Ovary (tissue), 9 donors: ENCODE measurements around the gene DUOX1. TPM values are rescaled to one million over a fixed set of nuclear protein-coding genes. Genes with fewer than 3 reads are reported as not detected.

Experiments
- DNase-seq, 5 donors: peaks; one replicate each; pipeline ENCODE4 v3.0.0-alpha.2; 2019 to 2020
- H3K27ac ChIP-seq, 2 donors: fragments of 200-600 bp; one replicate each; pipeline versions ENCODE4 v1.5.1 to v1.8.0; 2019 to 2022
- H3K27me3 ChIP-seq: fragments of 200-600 bp; one replicate; pipeline ENCODE4 v1.8.0; 2022
- H3K36me3 ChIP-seq: fragments of 200-600 bp; sonication (generic); one replicate; pipeline ENCODE4 v1.5.1; 2019
- H3K4me1 ChIP-seq: one replicate; pipeline ENCODE4 v1.8.1; 2013; ENCODE audit warnings: mild to moderate bottlenecking, moderate library complexity; ENCODE audit not compliant: insufficient read depth
- H3K4me3 ChIP-seq: fragments of 200-600 bp; sonication (generic); one replicate; pipeline ENCODE4 v1.5.1; 2017
- H3K9me3 ChIP-seq, 2 donors: fragments of 200-600 bp in 1 of 2; sonication (generic) in 1 of 2; one replicate each; pipeline versions ENCODE4 v1.5.1 to v1.8.1; 2013 to 2019; ENCODE audit warnings: mild to moderate bottlenecking in 1 of 2, moderate library complexity in 1 of 2
- EP300 ChIP-seq: sonication (generic); formaldehyde crosslinking; IDR thresholded peaks from one replicate; pipeline ENCODE4 v1.6.1; 2017; ENCODE audit warnings: antibody characterized with exemption
- POLR2A ChIP-seq: fragments of 450-650 bp; IDR thresholded peaks from one replicate; pipeline ENCODE4 v1.6.1; 2017; ENCODE audit warnings: antibody characterized with exemption, mild to moderate bottlenecking, moderate library complexity
- WGBS, 3 donors: extraction: QIAGEN DNeasy Blood & Tissue Kit in 1 of 3; methylation state at CpG; one replicate each; pipeline versions ENCODE4 v1.1.5 to v1.1.7; 2013 to 2017; 5-methylcytosine and 5-hydroxymethylcytosine counted together
- intact Hi-C, 4 donors: fragments of 100-400 bp; cut with DNase I; formaldehyde crosslinking; loops; one replicate each; pipeline versions ENCODE4 v1.11.0 to v1.15.1; 2022 to 2023
- polyA plus RNA-seq, 2 donors: library from polyadenylated mRNA; stranded (reverse); fragments of 200-250 nt in 1 of 2; fragments of 350-450 nt in 1 of 2; fragmentation: Illumina TruSeq in 1 of 2; extraction: RNeasy Lipid Tissue Mini Kit (QIAGEN cat#74804) in 1 of 2; gene quantifications; one replicate each; pipeline ENCODE4 v1.2.3, GENCODE V29; 2013 to 2014
- total RNA-seq, 7 donors: library from RNA; depleted of rRNA in 2 of 7; stranded (reverse); fragments of >200 nt in 2 of 7; fragmentation: NEBNext Ultra II Directional in 3 of 7; extraction: Animal tissue kit (Norgen Biotek cat#: 25700) in 3 of 7; gene quantifications; one replicate each; pipeline versions ENCODE4 v1.1.0 to v1.2.4, GENCODE V29; 2016 to 2023
- TF ChIP-seq, protein P1 (sequence below), 3 donors: fragments of 450-650 bp in 2 of 3; fragments of 200-600 bp in 1 of 3; IDR thresholded peaks; one replicate each; pipeline versions ENCODE4 v1.5.1 to v1.8.0; 2016 to 2022; ENCODE audit warnings: antibody characterized with exemption in 3 of 3, mild to moderate bottlenecking in 1 of 3
- donor health status: DM: no; HTN: no; CAD: no; lungs with moderate emphysema.
- donor health status: DM: no; HTN: no; CAD: no.
- donor health status: Bipolar disorder and iron deficiency.
- donor health status: DM: yes; HTN: yes; CAD: no.
- donor health status: DM: no; HTN: no; CAD: no.
- donor health status: DM: yes; HTN: yes; CAD: no.

Gene DUOX1
- total and polyA plus RNA-seq, 9 donors: 0.23 to 9.2 (median 1.4) TPM

DNA sequence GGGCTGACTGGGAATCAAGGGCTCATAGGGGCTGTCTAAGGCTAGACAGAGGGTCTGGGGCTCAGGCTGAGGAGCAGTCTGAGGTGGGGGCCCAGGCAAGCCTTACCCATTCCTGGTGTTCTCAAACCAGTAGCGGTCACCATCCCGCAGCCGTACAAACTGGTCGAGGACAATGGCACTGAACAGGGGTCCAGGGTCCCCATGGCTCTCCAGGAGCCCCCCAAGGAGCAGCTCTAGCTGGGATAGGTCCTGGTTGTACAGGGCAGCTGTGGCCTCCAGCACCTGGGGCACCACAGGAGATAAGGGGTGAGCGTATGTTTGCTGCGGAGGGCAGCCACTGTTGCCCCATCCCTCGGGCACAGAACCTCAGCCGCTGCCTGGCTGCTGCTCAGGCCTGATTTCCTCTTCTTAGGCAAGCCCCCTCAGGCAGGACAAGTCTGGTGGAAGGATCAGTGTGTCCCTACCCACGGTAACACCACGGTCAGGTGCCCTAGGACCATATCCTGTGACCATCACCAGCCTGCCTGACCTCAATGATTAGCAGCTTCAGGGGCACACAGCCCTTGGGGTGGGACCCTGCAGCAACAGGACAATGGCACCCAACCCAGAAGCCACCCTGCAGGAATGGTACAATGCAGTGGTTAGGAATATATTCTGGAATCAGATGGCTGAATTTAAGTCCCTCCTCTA lies 21.7 kb upstream of the DUOX1 start:
- Histone ChIP-seq H3K27ac (no peak overlapping the region), H3K4me1 (no peaks in the 10 kb centered on the region), H3K4me3 (no peak overlapping the region), H3K27me3 (no peaks in the 10 kb centered on the region), H3K36me3 (no peaks in the 10 kb centered on the region), H3K9me3 (no peaks in the 10 kb centered on the region)
- no peak for TF ChIP-seq EP300
- no peak for TF ChIP-seq POLR2A
- 89 to 93% (median 90%) methylated on average over 10 of the region's 10 CpGs for WGBS, 3 donors
- intact Hi-C loops: no loop called here
- no peak for DNase-seq

DNA sequence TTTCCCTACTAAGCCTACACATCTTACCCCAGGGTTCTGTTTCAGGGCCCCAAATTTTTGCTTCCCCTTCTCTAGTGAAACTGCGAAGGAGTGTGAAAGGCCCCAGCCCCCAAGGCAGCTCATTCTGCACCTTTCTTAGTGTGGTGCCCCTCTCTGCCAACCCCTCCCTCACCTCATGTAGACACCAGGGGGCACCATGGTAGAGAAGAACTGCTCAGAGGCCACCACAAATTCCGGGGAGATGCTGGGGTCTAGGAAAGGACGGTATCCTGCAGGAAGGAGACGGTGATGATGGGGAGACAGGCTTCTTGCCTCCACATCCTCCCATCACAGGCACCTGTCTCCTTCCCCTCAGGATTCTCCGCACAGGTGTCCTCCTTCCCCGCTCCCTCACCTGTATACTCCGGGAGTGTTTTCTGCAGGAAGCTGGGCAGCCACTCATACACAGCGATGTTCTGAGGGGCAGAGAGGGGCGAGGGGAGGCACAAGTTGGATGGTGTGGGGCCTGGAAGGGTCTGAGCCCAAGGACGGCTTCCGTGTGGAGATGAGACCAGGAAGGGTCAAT lies 19.5 kb upstream of the DUOX1 start:
- Histone ChIP-seq H3K4me1 (peaks cover 2% of the 10 kb centered on the region), H3K4me3 (no peak overlapping the region), H3K9me3 (no peaks in the 10 kb centered on the region), H3K27ac (no peak overlapping the region), H3K27me3 (no peaks in the 10 kb centered on the region), H3K36me3 (no peaks in the 10 kb centered on the region)
- DNase-seq: no peak
- WGBS, 3 donors: 35 to 41% (median 39%) methylated on average over 11 of the region's 11 CpGs
- intact Hi-C loops: no loop called here
- TF ChIP-seq EP300 (no peak), POLR2A (no peak)
- TF ChIP-seq, protein P1, sequence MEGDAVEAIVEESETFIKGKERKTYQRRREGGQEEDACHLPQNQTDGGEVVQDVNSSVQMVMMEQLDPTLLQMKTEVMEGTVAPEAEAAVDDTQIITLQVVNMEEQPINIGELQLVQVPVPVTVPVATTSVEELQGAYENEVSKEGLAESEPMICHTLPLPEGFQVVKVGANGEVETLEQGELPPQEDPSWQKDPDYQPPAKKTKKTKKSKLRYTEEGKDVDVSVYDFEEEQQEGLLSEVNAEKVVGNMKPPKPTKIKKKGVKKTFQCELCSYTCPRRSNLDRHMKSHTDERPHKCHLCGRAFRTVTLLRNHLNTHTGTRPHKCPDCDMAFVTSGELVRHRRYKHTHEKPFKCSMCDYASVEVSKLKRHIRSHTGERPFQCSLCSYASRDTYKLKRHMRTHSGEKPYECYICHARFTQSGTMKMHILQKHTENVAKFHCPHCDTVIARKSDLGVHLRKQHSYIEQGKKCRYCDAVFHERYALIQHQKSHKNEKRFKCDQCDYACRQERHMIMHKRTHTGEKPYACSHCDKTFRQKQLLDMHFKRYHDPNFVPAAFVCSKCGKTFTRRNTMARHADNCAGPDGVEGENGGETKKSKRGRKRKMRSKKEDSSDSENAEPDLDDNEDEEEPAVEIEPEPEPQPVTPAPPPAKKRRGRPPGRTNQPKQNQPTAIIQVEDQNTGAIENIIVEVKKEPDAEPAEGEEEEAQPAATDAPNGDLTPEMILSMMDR (IDR thresholded peaks at IDR 0.05): no peak

DNA sequence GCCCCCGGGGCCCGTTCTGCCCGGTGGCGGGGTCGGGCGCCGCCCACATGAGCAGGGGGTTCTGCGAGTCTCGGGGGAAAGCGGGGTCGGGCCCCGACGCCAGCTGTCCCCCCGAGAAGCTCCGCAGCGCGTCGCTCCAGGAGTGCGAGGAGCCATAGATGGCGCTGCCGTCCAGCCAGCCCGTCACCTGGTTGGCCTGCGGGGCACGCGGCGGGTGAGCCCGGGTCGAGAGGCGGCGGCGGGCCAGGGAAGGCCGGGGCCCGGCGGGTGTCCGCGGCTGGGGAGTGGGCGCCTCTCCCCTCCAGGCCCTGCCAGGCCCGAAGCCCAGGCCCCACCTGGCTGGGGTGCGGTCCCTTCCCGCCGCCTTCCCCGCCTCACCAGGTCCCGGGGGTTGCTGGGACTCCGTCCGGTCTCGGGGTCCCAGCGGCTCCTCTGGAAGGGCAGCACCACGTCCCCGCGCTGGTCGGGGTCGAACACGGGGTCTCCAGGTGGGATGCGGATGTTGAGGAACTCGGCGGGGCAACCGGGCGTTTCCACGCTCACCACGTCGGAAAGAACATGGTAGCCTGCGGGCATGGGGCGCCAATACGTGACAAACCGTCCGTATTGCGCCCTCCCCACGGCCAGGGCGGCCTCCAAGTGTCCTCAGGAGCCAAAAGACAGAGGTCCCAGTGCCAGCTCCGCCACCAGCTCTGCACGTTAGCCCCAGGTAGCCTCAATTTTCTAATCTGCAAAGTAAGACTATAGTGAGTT lies 18.2 kb upstream of the DUOX1 start:
- Histone ChIP-seq H3K36me3 (no peaks in the 10 kb centered on the region), H3K27me3 (no peaks in the 10 kb centered on the region), H3K4me3 (no peak overlapping the region), H3K27ac (no peak overlapping the region), H3K9me3 (no peaks in the 10 kb centered on the region), H3K4me1 (peaks cover 2% of the 10 kb centered on the region)
- no peak for DNase-seq
- intact Hi-C loops: no loop called here
- TF ChIP-seq, protein P1 (IDR thresholded peaks at IDR 0.05): no peak
- TF ChIP-seq EP300 (no peak), POLR2A (no peak)
- 4 to 19% (median 4%) methylated on average over 39 to 67 of the region's 71 CpGs for WGBS, 3 donors

DNA sequence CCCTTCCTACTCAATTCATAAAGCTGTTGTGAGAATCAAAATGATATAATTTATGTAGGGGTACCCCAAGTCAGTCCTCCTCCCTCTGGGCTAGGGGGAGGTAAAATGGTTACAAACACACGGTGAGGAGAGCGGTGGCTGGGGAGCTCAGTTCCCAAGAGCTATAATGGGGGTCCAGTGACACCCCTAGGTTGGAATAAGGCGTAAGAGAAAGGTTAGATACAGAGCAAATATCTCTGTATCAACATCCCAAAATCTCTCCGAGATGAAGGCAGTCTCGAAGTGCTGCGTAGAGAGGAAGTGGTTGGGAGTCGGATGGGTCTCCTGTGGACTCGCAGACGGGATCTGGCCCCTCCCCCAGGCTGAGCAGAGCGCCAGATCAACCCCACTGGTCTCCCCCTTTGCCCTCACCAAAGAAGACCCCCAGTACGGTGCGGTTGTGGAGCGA lies 17.6 kb upstream of the DUOX1 start:
- Histone ChIP-seq H3K27ac (no peak overlapping the region), H3K9me3 (no peaks in the 10 kb centered on the region), H3K4me3 (no peak overlapping the region), H3K4me1 (peaks cover 2% of the 10 kb centered on the region), H3K27me3 (no peaks in the 10 kb centered on the region), H3K36me3 (no peaks in the 10 kb centered on the region)
- WGBS, 3 donors: 5 to 7% (median 6%) methylated on average over 13 of the region's 13 CpGs
- DNase-seq: no peak
- intact Hi-C loops: no loop called here
- TF ChIP-seq POLR2A (no peak), EP300 (no peak)
- TF ChIP-seq, protein P1 (IDR thresholded peaks at IDR 0.05): no peak
